Prostate gland (tissue), 2 donors: ENCODE results near the gene ACACA.

Experiments
- POLR2A ChIP-seq: fragments of 450-650 bp; IDR thresholded peaks from one replicate; pipeline ENCODE4 v1.6.1; 2016; ENCODE audit warnings: antibody characterized with exemption, mild to moderate bottlenecking
- POLR2AphosphoS5 ChIP-seq: sonication (generic); formaldehyde crosslinking; IDR thresholded peaks from one replicate; pipeline ENCODE4 v1.6.1; 2017; ENCODE audit warnings: antibody characterized with exemption
- TF ChIP-seq, protein P1 (sequence below), 4 experiments: fragments of 200-600 bp in 2 of 4; fragments of 450-650 bp in 2 of 4; sonication (generic) in 2 of 4; IDR thresholded peaks; 1 replicate in 3 of 4; 2 replicates in 1 of 4; pipeline ENCODE4 v1.5.1; 2016 to 2019; ENCODE audit warnings: antibody characterized with exemption in 4 of 4, mild to moderate bottlenecking in 2 of 4, moderate library complexity in 2 of 4

DNA sequence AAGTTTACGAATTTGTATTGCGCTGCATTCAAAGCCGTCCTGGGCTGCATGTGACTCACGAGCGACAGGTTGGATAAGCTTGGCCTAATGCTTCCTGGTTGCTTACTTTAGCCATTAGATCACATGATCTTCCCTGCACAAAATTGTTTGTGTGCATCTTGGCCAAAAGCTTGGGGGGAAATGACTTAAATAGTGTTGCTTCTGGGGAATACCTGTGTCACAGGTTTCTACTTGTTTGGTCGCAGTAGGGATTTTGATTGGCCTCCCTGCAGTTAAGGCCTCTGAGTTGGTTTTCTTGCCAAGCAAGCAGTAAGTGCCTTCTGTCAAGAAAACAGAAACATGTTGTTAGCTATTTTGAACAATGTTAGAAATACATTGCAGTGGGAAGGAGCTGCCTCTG lies 43.5 kb upstream of the ACACA start:
- peak; percentile 95 for TF ChIP-seq POLR2AphosphoS5
- TF ChIP-seq, protein P1, sequence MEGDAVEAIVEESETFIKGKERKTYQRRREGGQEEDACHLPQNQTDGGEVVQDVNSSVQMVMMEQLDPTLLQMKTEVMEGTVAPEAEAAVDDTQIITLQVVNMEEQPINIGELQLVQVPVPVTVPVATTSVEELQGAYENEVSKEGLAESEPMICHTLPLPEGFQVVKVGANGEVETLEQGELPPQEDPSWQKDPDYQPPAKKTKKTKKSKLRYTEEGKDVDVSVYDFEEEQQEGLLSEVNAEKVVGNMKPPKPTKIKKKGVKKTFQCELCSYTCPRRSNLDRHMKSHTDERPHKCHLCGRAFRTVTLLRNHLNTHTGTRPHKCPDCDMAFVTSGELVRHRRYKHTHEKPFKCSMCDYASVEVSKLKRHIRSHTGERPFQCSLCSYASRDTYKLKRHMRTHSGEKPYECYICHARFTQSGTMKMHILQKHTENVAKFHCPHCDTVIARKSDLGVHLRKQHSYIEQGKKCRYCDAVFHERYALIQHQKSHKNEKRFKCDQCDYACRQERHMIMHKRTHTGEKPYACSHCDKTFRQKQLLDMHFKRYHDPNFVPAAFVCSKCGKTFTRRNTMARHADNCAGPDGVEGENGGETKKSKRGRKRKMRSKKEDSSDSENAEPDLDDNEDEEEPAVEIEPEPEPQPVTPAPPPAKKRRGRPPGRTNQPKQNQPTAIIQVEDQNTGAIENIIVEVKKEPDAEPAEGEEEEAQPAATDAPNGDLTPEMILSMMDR (IDR thresholded peaks at IDR 0.05): no peak
- TF ChIP-seq POLR2A: no peak
